SK-N-SH treated with all-trans-retinoic acid at 6 μM for 48 hours (cell line): Measurements from ENCODE around the gene DOP1A.

Experiments used
- ATAC-seq: fragments of 200-7000 bp; cut with Tn5 transposase; 3 replicates; pipeline ENCODE4 v1.9.1; 2020; ENCODE audit warnings: mild to moderate bottlenecking, moderate library complexity
- ARNTL ChIP-seq: fragments of 450-650 bp; formaldehyde crosslinking; IDR thresholded peaks from 2 replicates; pipeline ENCODE4 v1.5.0; 2020; ENCODE audit warnings: low read depth, mild to moderate bottlenecking, moderate library complexity, borderline replicate concordance
- BACH2 ChIP-seq: fragments of 250-450 bp; sonication (Bioruptor Pico); IDR thresholded peaks from 2 replicates; pipeline ENCODE4 v1.9.0; 2021; ENCODE audit warnings: mild to moderate bottlenecking, borderline replicate concordance
- CSDC2 ChIP-seq: fragments of 250-450 bp; sonication (Bioruptor Pico); IDR thresholded peaks from 2 replicates; pipeline ENCODE4 v1.5.0; 2020; ENCODE audit warnings: mild to moderate bottlenecking, moderate library complexity
- CSRNP3 ChIP-seq: fragments of 250-450 bp; sonication (Bioruptor Pico); IDR thresholded peaks from 2 replicates; pipeline ENCODE4 v1.5.1; 2021; ENCODE audit warnings: mild to moderate bottlenecking, moderate library complexity
- ESRRG ChIP-seq: fragments of 250-450 bp; sonication (Bioruptor Pico); IDR thresholded peaks from 2 replicates; pipeline ENCODE4 v1.6.1; 2021; ENCODE audit warnings: mild to moderate bottlenecking
- GLIS3 ChIP-seq: fragments of 250-450 bp; sonication (Bioruptor Pico); IDR thresholded peaks from 2 replicates; pipeline ENCODE4 v1.5.0; 2020; ENCODE audit warnings: mild to moderate bottlenecking, moderate library complexity
- ISL1 ChIP-seq: fragments of 250-450 bp; sonication (Bioruptor Pico); IDR thresholded peaks from 2 replicates; pipeline ENCODE4 v2.1.2; 2022; ENCODE audit warnings: mild to moderate bottlenecking, moderate library complexity
- OSR1 ChIP-seq: fragments of 250-450 bp; sonication (Bioruptor Pico); IDR thresholded peaks from 2 replicates; pipeline ENCODE4 v1.8.0; 2022; ENCODE audit warnings: moderate library complexity, mild to moderate bottlenecking, inconsistent platforms
- PATZ1 ChIP-seq: fragments of 250-450 bp; sonication (Bioruptor Pico); IDR thresholded peaks from 2 replicates; pipeline ENCODE4 v1.8.0; 2020; ENCODE audit warnings: mild to moderate bottlenecking, moderate library complexity, borderline replicate concordance
- POU6F1 ChIP-seq: fragments of 250-450 bp; sonication (Bioruptor Pico); IDR thresholded peaks from 2 replicates; pipeline ENCODE4 v1.8.0; 2021; ENCODE audit warnings: low read depth, mild to moderate bottlenecking, moderate library complexity, borderline replicate concordance
- RARB ChIP-seq: fragments of 250-450 bp; sonication (Bioruptor Pico); IDR thresholded peaks from 2 replicates; pipeline ENCODE4 v1.8.0; 2021; ENCODE audit warnings: mild to moderate bottlenecking, moderate library complexity
- SNAI2 ChIP-seq: fragments of 250-450 bp; sonication (Bioruptor Pico); IDR thresholded peaks from 2 replicates; pipeline ENCODE4 v1.5.0; 2020; ENCODE audit warnings: mild to moderate bottlenecking, moderate library complexity
- TCF4 ChIP-seq: fragments of 250-450 bp; sonication (Bioruptor Pico); IDR thresholded peaks from 2 replicates; pipeline ENCODE4 v1.8.0; 2021; ENCODE audit warnings: mild to moderate bottlenecking, moderate library complexity, borderline replicate concordance
- TSHZ2 ChIP-seq: fragments of 250-450 bp; sonication (Bioruptor Pico); IDR thresholded peaks from 2 replicates; pipeline ENCODE4 v1.5.0; 2020; ENCODE audit warnings: mild to moderate bottlenecking, moderate library complexity
- ZC3H10 ChIP-seq: fragments of 250-450 bp; sonication (Bioruptor Pico); IDR thresholded peaks from 2 replicates; pipeline ENCODE4 v1.5.1; 2021; ENCODE audit warnings: mild to moderate bottlenecking, moderate library complexity
- ZFP3 ChIP-seq: fragments of 250-450 bp; sonication (Bioruptor Pico); IDR thresholded peaks from 2 replicates; pipeline ENCODE4 v1.5.0; 2020; ENCODE audit warnings: mild to moderate bottlenecking, moderate library complexity
- ZFP30 ChIP-seq: fragments of 450-650 bp; formaldehyde crosslinking; IDR thresholded peaks from 2 replicates; pipeline ENCODE4 v1.5.0; 2022; ENCODE audit warnings: mild to moderate bottlenecking, moderate library complexity
- ZNF565 ChIP-seq: fragments of 450-650 bp; formaldehyde crosslinking; conservative IDR thresholded peaks from 2 replicates; pipeline ENCODE4 v1.5.0; 2020; ENCODE audit warnings: low read depth, mild to moderate bottlenecking, moderate library complexity
- ZNF70 ChIP-seq: fragments of 450-650 bp; formaldehyde crosslinking; IDR thresholded peaks from 2 replicates; pipeline ENCODE4 v1.5.0; 2020; ENCODE audit warnings: mild to moderate bottlenecking, moderate library complexity

Gene DOP1A

GRCh38 chr6:83127258-83127657, 59.8 kb downstream of the DOP1A start:
- ATAC-seq, result no peak
- no peak for TF ChIP-seq ZFP30
- TF ChIP-seq CSRNP3 (CRISPR knock-in tag), result no peak
- no peak for TF ChIP-seq GLIS3
- no peak for TF ChIP-seq BACH2 (CRISPR knock-in tag)
- TF ChIP-seq ZNF70 (CRISPR knock-in tag), result no peak
- no peak for TF ChIP-seq TSHZ2 (CRISPR knock-in tag)
- no peak for TF ChIP-seq CSDC2 (CRISPR knock-in tag)
- no peak for TF ChIP-seq POU6F1 (CRISPR knock-in tag)
- TF ChIP-seq ZNF565, result no peak
- no peak for TF ChIP-seq ZC3H10 (CRISPR knock-in tag)
- TF ChIP-seq ISL1, result no peak
- TF ChIP-seq TCF4 (CRISPR knock-in tag), result no peak
- TF ChIP-seq OSR1, result no peak

- ATAC-seq, result no peak
- TF ChIP-seq TSHZ2 (CRISPR knock-in tag) (no peak), CSRNP3 (CRISPR knock-in tag) (no peak), BACH2 (CRISPR knock-in tag) (no peak), ZNF70 (CRISPR knock-in tag) (no peak), GLIS3 (no peak), ESRRG (CRISPR knock-in tag) (no peak), RARB (no peak), ARNTL (CRISPR knock-in tag) (no peak), TCF4 (CRISPR knock-in tag) (no peak)
Measured at GRCh38 chr6:83127976-83128375, 60.5 kb downstream of the DOP1A start.

- ATAC-seq, result no peak
- TF ChIP-seq ISL1, result no peak
- TF ChIP-seq POU6F1 (CRISPR knock-in tag), result no peak
- TF ChIP-seq SNAI2 (CRISPR knock-in tag), result no peak
- TF ChIP-seq PATZ1, result no peak
- TF ChIP-seq TSHZ2 (CRISPR knock-in tag), result no peak
- no peak for TF ChIP-seq CSDC2 (CRISPR knock-in tag)
- no peak for TF ChIP-seq ZFP30
- no peak for TF ChIP-seq ZFP3 (CRISPR knock-in tag)
Measured at GRCh38 chr6:83132121-83132520, 64.7 kb downstream of the DOP1A start.
